ENCODE data around the gene TTC22. TPM values are rescaled to one million over a fixed set of nuclear protein-coding genes. Genes with fewer than 3 reads are reported as not detected.

Gene TTC22
- total RNA-seq, 1 donor from 2014 or later = not detected

DNA sequence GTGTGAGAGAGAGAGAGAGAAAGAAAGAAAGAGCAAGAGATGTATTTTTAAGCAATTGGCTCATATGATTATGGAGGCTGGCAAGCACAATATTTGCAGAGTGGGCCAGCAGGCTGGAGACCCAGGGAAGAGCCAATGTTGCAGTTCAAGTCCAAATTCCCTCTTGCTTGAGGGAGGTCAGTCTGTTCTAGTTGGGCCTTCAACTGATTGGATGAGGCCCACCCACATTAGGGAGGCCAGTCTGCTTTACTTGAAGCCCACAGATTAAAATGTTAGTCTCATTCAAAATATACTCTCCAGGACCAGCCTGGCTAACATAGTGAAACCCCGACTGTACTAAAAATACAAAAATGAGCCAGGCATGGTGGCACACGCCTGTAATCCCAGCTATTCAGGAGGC lies 28.2 kb downstream of the TTC22 start:
- H3K27ac Mint-ChIP-seq (ENCODE audit: unreplicated experiment) = no peak overlapping the region
- H3K9me3 Mint-ChIP-seq (ENCODE audit: unreplicated experiment) = no peaks in the 10 kb centered on the region
- no peak for DNase-seq
- no peaks in the 10 kb centered on the region for H3K36me3 Mint-ChIP-seq (ENCODE audit: unreplicated experiment)
- TF ChIP-seq CTCF (IDR thresholded peaks at IDR 0.05; ENCODE audit: partially characterized antibody, unreplicated experiment) = no peak
- H3K4me1 Mint-ChIP-seq (ENCODE audit: low read depth, unreplicated experiment) = peaks cover 11% of the 10 kb centered on the region
- H3K27me3 Mint-ChIP-seq (ENCODE audit: unreplicated experiment) = peaks cover 4% of the 10 kb centered on the region
- no peak overlapping the region for H3K4me3 Mint-ChIP-seq (ENCODE audit: unreplicated experiment)

GRCh38 chr1:54768093-54768492 lies 33.0 kb downstream of the TTC22 start:
- no peak for TF ChIP-seq CTCF (IDR thresholded peaks at IDR 0.05; ENCODE audit: partially characterized antibody, unreplicated experiment)
- no peak for DNase-seq

DNA sequence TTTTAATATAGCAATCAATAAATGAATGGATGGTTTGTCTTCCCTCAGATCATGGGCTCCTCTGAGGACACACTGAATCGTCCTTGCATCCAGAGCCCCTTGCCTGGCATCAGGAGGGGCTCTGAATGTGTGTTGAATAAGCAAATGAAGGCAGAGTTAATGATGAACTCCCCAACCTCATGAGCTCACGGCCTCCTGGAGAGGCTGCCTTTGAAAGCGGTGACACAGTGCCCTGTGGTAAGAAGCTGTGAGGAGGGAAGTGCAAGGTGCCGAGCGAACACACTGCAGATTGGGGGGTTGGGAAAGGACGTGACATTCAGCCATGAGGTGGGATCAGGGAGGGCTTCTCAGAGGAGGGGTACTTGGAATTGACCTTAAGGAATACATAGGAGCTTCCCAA lies 33.6 kb downstream of the TTC22 start:
- Mint-ChIP-seq H3K27me3 (ENCODE audit: unreplicated experiment) (peaks cover 12% of the 10 kb centered on the region), H3K4me3 (ENCODE audit: unreplicated experiment) (peak overlapping the region; percentile 82), H3K27ac (ENCODE audit: unreplicated experiment) (peak overlapping the region; percentile 93), H3K9me3 (ENCODE audit: unreplicated experiment) (peaks cover 2% of the 10 kb centered on the region), H3K36me3 (ENCODE audit: unreplicated experiment) (no peaks in the 10 kb centered on the region), H3K4me1 (ENCODE audit: low read depth, unreplicated experiment) (peaks cover 34% of the 10 kb centered on the region)
- DNase-seq = no peak
- TF ChIP-seq CTCF (IDR thresholded peaks at IDR 0.05; ENCODE audit: partially characterized antibody, unreplicated experiment) = no peak

More at GRCh38 chr1:54768093-54768492, 33.0 kb downstream of the TTC22 start:
- Mint-ChIP-seq H3K27ac (ENCODE audit: unreplicated experiment) (peak overlapping the region; percentile 43), H3K4me3 (ENCODE audit: unreplicated experiment) (no peak overlapping the region), H3K9me3 (ENCODE audit: unreplicated experiment) (peaks cover 2% of the 10 kb centered on the region), H3K36me3 (ENCODE audit: unreplicated experiment) (no peaks in the 10 kb centered on the region), H3K4me1 (ENCODE audit: low read depth, unreplicated experiment) (peaks cover 31% of the 10 kb centered on the region), H3K27me3 (ENCODE audit: unreplicated experiment) (peaks cover 12% of the 10 kb centered on the region)

GRCh38 chr1:54766726-54767125 lies 34.4 kb downstream of the TTC22 start:
- H3K27me3 Mint-ChIP-seq (ENCODE audit: unreplicated experiment) = peaks cover 12% of the 10 kb centered on the region
- H3K4me3 Mint-ChIP-seq (ENCODE audit: unreplicated experiment) = peak overlapping the region; percentile 82
- no peak for TF ChIP-seq CTCF (IDR thresholded peaks at IDR 0.05; ENCODE audit: partially characterized antibody, unreplicated experiment)
- peaks cover 34% of the 10 kb centered on the region for H3K4me1 Mint-ChIP-seq (ENCODE audit: low read depth, unreplicated experiment)
- peak overlapping the region; percentile 93 for H3K27ac Mint-ChIP-seq (ENCODE audit: unreplicated experiment)
- no peaks in the 10 kb centered on the region for H3K36me3 Mint-ChIP-seq (ENCODE audit: unreplicated experiment)
- H3K9me3 Mint-ChIP-seq (ENCODE audit: unreplicated experiment) = peaks cover 2% of the 10 kb centered on the region
- peak; percentile 62 for DNase-seq

GRCh38 chr1:54764922-54765561 lies 36.1 kb downstream of the TTC22 start:
- peaks cover 2% of the 10 kb centered on the region for H3K9me3 Mint-ChIP-seq (ENCODE audit: unreplicated experiment)
- H3K27me3 Mint-ChIP-seq (ENCODE audit: unreplicated experiment) = peaks cover 16% of the 10 kb centered on the region
- no peak for DNase-seq
- H3K27ac Mint-ChIP-seq (ENCODE audit: unreplicated experiment) = no peak overlapping the region
- H3K4me3 Mint-ChIP-seq (ENCODE audit: unreplicated experiment) = peak overlapping the region; percentile 94
- H3K36me3 Mint-ChIP-seq (ENCODE audit: unreplicated experiment) = no peaks in the 10 kb centered on the region
- no peak for TF ChIP-seq CTCF (IDR thresholded peaks at IDR 0.05; ENCODE audit: partially characterized antibody, unreplicated experiment)
- peaks cover 46% of the 10 kb centered on the region for H3K4me1 Mint-ChIP-seq (ENCODE audit: low read depth, unreplicated experiment)
